ENCODE data around the gene RAD50. TPM values are rescaled to one million over a fixed set of nuclear protein-coding genes. Genes with fewer than 3 reads are reported as not detected.

RAD50 gene
- total and polyA plus RNA-seq, 7 donors = 6.8 to 35.9 (median 28.5) TPM

DNA sequence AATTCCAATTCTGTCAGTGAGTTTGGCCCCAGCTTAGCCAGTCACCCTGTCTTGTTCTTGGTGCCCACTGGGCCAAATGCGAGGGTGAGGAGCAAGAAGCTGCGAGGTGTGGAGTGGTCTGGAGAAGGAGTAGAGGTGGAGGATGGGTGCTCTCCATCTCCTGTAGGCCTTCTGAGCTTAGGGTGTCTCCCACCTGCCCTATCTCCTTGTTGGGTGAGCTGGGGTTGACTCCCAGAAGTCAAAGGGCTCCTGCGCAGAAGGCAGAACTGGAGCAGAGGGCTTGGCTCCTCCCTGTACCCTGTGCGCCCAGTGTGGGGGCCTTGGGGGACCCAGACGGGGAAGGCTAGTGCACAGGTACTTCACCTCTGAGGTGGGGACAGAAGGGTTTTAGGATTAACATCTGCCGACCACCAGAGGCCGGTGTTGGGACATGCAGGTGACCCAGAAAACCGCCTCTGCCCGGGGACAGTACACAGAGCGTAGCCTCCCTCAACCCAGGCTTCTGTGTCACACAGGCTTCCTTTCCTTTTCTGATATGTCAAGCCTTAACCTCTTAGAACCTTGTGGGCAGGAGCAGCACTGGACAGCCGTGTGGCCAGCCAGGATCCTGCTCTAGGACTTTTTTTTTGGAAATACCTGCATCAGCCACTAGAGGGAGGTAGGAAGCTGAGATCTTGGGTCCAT is 30.3 kb upstream of the RAD50 start:
- no peaks in the 10 kb centered on the region for H3K27me3 ChIP-seq (ENCODE audit: insufficient read depth in 3 of 3, low read length in 2 of 3)
- ATAC-seq (peak; percentile 70 to 87 (median 80)), DNase-seq (no peak)
- H3K36me3 ChIP-seq (ENCODE audit: insufficient read depth in 1 of 2, low read depth in 1 of 2) = no peaks in the 10 kb centered on the region
- no peaks in the 10 kb centered on the region for H3K4me1 ChIP-seq
- no peaks in the 10 kb centered on the region for H3K9me3 ChIP-seq
- intact Hi-C loops (cut with DNase I) = loop anchor here in 1 of 2 donors (5.0 kb wide), 1 partner anchor 296 kb away; no protein-coding TSS in a partner anchor
- no peak overlapping the region for H3K4me3 ChIP-seq
- TF ChIP-seq, protein P1, sequence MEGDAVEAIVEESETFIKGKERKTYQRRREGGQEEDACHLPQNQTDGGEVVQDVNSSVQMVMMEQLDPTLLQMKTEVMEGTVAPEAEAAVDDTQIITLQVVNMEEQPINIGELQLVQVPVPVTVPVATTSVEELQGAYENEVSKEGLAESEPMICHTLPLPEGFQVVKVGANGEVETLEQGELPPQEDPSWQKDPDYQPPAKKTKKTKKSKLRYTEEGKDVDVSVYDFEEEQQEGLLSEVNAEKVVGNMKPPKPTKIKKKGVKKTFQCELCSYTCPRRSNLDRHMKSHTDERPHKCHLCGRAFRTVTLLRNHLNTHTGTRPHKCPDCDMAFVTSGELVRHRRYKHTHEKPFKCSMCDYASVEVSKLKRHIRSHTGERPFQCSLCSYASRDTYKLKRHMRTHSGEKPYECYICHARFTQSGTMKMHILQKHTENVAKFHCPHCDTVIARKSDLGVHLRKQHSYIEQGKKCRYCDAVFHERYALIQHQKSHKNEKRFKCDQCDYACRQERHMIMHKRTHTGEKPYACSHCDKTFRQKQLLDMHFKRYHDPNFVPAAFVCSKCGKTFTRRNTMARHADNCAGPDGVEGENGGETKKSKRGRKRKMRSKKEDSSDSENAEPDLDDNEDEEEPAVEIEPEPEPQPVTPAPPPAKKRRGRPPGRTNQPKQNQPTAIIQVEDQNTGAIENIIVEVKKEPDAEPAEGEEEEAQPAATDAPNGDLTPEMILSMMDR (IDR thresholded peaks at IDR 0.05) = peak; percentile 78
- H3K27ac ChIP-seq = no peak overlapping the region
- 45 to 52% (median 49%) methylated on average over 11 of the region's 11 CpGs for WGBS, 3 donors

DNA sequence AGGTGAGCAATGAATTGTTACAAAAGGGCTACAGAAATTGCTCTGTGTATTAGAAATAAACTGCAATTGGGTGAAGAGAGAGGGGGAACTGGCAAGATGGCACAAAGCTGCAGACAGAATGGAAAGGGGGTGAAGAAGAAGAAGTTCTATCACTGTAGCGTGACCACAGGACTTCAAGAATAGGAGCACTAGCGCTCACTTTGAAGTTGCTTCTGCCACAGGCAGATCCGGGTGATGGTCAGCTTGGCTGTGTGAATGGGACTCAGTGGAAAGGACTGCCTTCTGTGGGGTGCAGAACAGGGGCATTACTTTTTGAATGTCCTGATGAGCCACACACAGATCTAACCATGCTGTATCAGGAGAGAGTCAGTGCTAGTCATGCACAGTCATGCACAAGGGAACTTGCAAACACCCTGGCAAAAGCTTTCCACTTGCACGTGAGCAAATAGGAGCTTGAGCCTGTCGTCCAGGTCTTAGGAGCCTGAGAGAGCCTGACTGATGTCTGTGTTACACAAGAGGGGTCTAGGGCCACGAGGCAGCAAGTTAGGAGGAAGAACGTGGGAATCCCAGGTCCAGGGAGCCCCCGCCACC is 29.7 kb upstream of the RAD50 start:
- 70 to 81% (median 72%) methylated on average over 8 of the region's 8 CpGs for WGBS, 3 donors
- TF ChIP-seq, protein P1 (IDR thresholded peaks at IDR 0.05) = no peak
- Histone ChIP-seq H3K4me3 (no peak overlapping the region), H3K36me3 (ENCODE audit: insufficient read depth in 1 of 2, low read depth in 1 of 2) (no peaks in the 10 kb centered on the region), H3K27ac (no peak overlapping the region), H3K9me3 (no peaks in the 10 kb centered on the region), H3K4me1 (no peaks in the 10 kb centered on the region), H3K27me3 (ENCODE audit: insufficient read depth in 3 of 3, low read length in 2 of 3) (no peaks in the 10 kb centered on the region)
- ATAC-seq (no peak), DNase-seq (no peak)
- intact Hi-C loops (cut with DNase I) = loop anchor here in 1 of 2 donors (5.0 kb wide), 1 partner anchor 295 kb away; no protein-coding TSS in a partner anchor

DNA sequence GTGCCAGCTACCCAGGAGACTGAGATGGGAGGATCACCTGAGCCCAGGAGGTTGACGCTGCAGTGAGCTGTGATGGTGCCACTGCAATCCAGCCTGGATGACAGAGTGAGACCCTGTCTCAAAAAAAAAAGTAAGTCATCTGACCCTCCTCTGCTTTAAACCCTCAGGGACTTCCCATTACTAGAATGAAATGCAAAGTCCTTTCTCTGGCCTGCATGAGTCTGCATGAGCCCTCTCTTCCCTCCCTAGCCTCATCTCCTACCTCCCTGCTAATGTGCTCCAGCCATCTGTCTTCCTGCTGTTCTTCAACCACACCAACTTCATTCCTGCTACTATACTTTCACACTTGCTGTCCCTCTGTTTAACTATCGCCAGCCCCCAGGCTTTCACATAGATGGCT is 28.8 kb upstream of the RAD50 start:
- intact Hi-C loops (cut with DNase I) = loop anchor here in 1 of 2 donors (5.0 kb wide), 1 partner anchor 294 kb away; no protein-coding TSS in a partner anchor
- no peaks in the 10 kb centered on the region for H3K9me3 ChIP-seq
- no peaks in the 10 kb centered on the region for H3K4me1 ChIP-seq
- TF ChIP-seq, protein P1 (IDR thresholded peaks at IDR 0.05) = no peak
- H3K4me3 ChIP-seq = no peak overlapping the region
- H3K27ac ChIP-seq = no peak overlapping the region
- no peaks in the 10 kb centered on the region for H3K27me3 ChIP-seq (ENCODE audit: insufficient read depth in 3 of 3, low read length in 2 of 3)
- no peak for DNase-seq
- no peaks in the 10 kb centered on the region for H3K36me3 ChIP-seq (ENCODE audit: insufficient read depth in 1 of 2, low read depth in 1 of 2)
- ATAC-seq = no peak
- WGBS, 3 donors = 94 to 97% (median 97%) methylated on average over 2 of the region's 2 CpGs

DNA sequence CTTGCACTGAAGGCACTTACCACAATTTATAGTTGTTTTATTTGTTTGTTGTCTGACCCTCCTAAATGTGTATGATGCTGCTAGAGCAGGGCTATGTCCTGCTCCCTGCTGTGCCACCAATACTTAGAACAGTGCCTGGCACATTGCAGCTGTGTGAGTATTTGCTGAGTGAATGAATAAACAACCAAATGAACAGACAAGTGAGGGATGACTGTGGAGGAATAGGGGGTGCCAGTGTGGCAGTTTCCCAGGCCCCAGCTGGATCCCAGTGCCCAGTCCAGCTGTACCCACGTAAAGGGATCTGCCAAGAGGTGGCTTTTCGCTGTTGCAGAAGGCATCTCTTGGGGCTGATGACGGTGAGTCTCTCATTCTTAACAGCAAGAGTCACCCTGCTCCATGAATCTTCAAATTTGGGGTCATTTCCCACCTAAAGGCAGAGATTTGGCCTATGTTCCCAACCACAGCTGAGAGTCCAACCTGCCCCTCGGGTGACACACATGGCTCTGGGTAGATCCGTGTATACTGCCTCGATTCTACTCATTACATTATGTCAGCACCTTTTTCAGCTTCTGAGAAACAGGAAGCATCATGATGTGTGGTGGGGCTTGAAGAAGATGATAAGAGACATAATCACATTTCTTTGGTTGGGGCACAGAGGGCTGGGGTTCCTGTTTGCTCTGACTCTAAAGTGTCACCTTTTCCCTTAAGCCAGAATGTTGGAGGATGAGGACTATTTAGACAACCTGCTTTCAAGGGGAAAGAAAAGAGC is 27.7 kb upstream of the RAD50 start:
- no peaks in the 10 kb centered on the region for H3K27me3 ChIP-seq (ENCODE audit: insufficient read depth in 3 of 3, low read length in 2 of 3)
- H3K36me3 ChIP-seq (ENCODE audit: insufficient read depth in 1 of 2, low read depth in 1 of 2) = no peaks in the 10 kb centered on the region
- no peaks in the 10 kb centered on the region for H3K4me1 ChIP-seq
- no peaks in the 10 kb centered on the region for H3K9me3 ChIP-seq
- no peak overlapping the region for H3K27ac ChIP-seq
- no peak for DNase-seq
- ATAC-seq = no peak
- no peak overlapping the region for H3K4me3 ChIP-seq
- intact Hi-C loops (cut with DNase I) = loop anchor here in 1 of 2 donors (5.0 kb wide), 1 partner anchor 293 kb away; no protein-coding TSS in a partner anchor
- 68 to 78% (median 72%) methylated on average over 6 of the region's 6 CpGs for WGBS, 3 donors
- TF ChIP-seq, protein P1 (IDR thresholded peaks at IDR 0.05) = no peak
